Lower leg skin (tissue), 3 donors: ENCODE measurements around the gene CPSF4L.

Source experiments
- POLR2A ChIP-seq, 2 donors: fragments of 450-650 bp; IDR thresholded peaks; one replicate each; pipeline ENCODE4 v1.6.1; 2016 to 2017; ENCODE audit warnings: antibody characterized with exemption in 2 of 2, mild to moderate bottlenecking in 1 of 2, moderate library complexity in 1 of 2
- TF ChIP-seq, protein P1 (sequence below), 3 donors: fragments of 450-650 bp; IDR thresholded peaks; one replicate each; pipeline ENCODE4 v1.5.1; 2016; ENCODE audit warnings: antibody characterized with exemption in 3 of 3, mild to moderate bottlenecking in 3 of 3, moderate library complexity in 2 of 3

DNA sequence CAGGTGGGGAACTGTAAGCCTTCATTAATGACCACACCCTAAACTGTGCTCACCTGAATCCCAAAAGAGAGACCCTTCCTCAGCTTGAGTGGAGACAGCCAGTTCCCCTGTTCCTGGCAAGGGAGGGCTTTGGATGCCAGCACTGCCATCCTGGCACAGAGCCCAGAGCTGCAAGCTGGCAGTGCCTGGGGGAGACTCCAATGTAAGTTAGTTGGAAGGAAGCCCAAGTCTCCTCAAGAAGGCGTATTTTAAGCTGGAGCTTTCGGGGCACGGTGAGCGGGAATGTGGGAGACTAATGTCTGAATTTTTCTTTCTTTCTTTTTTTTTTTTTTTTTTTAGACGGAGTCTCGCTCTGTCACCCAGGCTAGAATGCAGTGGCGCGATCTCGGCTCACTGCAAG lies 45.5 kb upstream of the CPSF4L start:
- TF ChIP-seq, protein P1, sequence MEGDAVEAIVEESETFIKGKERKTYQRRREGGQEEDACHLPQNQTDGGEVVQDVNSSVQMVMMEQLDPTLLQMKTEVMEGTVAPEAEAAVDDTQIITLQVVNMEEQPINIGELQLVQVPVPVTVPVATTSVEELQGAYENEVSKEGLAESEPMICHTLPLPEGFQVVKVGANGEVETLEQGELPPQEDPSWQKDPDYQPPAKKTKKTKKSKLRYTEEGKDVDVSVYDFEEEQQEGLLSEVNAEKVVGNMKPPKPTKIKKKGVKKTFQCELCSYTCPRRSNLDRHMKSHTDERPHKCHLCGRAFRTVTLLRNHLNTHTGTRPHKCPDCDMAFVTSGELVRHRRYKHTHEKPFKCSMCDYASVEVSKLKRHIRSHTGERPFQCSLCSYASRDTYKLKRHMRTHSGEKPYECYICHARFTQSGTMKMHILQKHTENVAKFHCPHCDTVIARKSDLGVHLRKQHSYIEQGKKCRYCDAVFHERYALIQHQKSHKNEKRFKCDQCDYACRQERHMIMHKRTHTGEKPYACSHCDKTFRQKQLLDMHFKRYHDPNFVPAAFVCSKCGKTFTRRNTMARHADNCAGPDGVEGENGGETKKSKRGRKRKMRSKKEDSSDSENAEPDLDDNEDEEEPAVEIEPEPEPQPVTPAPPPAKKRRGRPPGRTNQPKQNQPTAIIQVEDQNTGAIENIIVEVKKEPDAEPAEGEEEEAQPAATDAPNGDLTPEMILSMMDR (IDR thresholded peaks at IDR 0.05) = no peak
- TF ChIP-seq POLR2A (IDR thresholded peaks at IDR 0.05) = no peak
